Astrocyte (in vitro differentiated cells and primary cell): ENCODE results near the gene OXNAD1. TPM values are rescaled to one million over a fixed set of nuclear protein-coding genes. Genes with fewer than 3 reads are reported as not detected.
A peak's percentile ranks its signal among the peaks of the same experiment; 100 is the strongest.

ENCODE experiments used
- DNase-seq: peaks from one replicate; pipeline ENCODE4 v3.0.0-alpha.2; 2010; ENCODE audit warnings: low read depth
- FAIRE-seq: peaks from 2 replicates; lab custom pipeline; 2011; peaks lifted over from hg19 to GRCh38; lab: Jason Lieb, UNC
- H2AFZ ChIP-seq: 2 replicates; pipeline ENCODE4 v1.6.0; 2012; ENCODE audit warnings: low read depth, low read length, inconsistent platforms
- H3K27ac ChIP-seq: 2 replicates; pipeline ENCODE4 v1.5.1; 2011; ENCODE audit warnings: low read depth, low read length, inconsistent platforms
- H3K27me3 ChIP-seq: 2 replicates; pipeline ENCODE4 v1.6.0; 2011; ENCODE audit warnings: low read length, inconsistent platforms; ENCODE audit not compliant: insufficient read depth
- H3K36me3 ChIP-seq: 2 replicates; pipeline ENCODE4 v1.5.1; 2011; ENCODE audit warnings: low read length, inconsistent platforms; ENCODE audit not compliant: insufficient read depth
- H3K4me1 ChIP-seq: 2 replicates; pipeline ENCODE4 v1.5.1; 2011; ENCODE audit warnings: low read length, inconsistent platforms; ENCODE audit not compliant: insufficient read depth
- H3K4me2 ChIP-seq: 2 replicates; pipeline ENCODE4 v1.6.0; 2012; ENCODE audit warnings: low read length, inconsistent platforms
- H3K4me3 ChIP-seq: 2 replicates; pipeline ENCODE4 v1.5.1; 2011; ENCODE audit warnings: low read depth, mild to moderate bottlenecking, low read length, inconsistent platforms; ENCODE audit not compliant: insufficient read depth
- H3K79me2 ChIP-seq: 2 replicates; pipeline ENCODE4 v1.6.0; 2012; ENCODE audit warnings: mild to moderate bottlenecking, low read length, inconsistent platforms; ENCODE audit not compliant: insufficient read depth
- H3K9ac ChIP-seq: 2 replicates; pipeline ENCODE4 v1.6.0; 2012; ENCODE audit warnings: mild to moderate bottlenecking, low read length, inconsistent platforms
- H3K9me3 ChIP-seq: 2 replicates; pipeline ENCODE4 v1.5.1; 2012; ENCODE audit warnings: low read depth, mild to moderate bottlenecking, low read length, inconsistent platforms; ENCODE audit not compliant: insufficient read depth
- H4K20me1 ChIP-seq: 2 replicates; pipeline ENCODE4 v1.6.0; 2012; ENCODE audit warnings: low read length, inconsistent platforms; ENCODE audit not compliant: insufficient read depth
- H3K27ac Mint-ChIP-seq: one replicate; pipeline ENCODE4 v1.8.0; 2021; ENCODE audit warnings: mild to moderate bottlenecking, mixed read lengths; ENCODE audit not compliant: unreplicated experiment
- H3K27me3 Mint-ChIP-seq: one replicate; pipeline ENCODE4 v1.8.0; 2021; ENCODE audit warnings: low read depth, mixed read lengths; ENCODE audit not compliant: unreplicated experiment
- H3K36me3 Mint-ChIP-seq: one replicate; pipeline ENCODE4 v1.8.0; 2021; ENCODE audit warnings: low read depth, mixed read lengths; ENCODE audit not compliant: unreplicated experiment
- H3K4me1 Mint-ChIP-seq: one replicate; pipeline ENCODE4 v1.8.0; 2021; ENCODE audit warnings: low read depth, mixed read lengths; ENCODE audit not compliant: unreplicated experiment
- H3K4me3 Mint-ChIP-seq: one replicate; pipeline ENCODE4 v1.8.0; 2021; ENCODE audit warnings: mild to moderate bottlenecking, moderate library complexity, mixed read lengths; ENCODE audit not compliant: unreplicated experiment
- H3K9me3 Mint-ChIP-seq: one replicate; pipeline ENCODE4 v1.8.0; 2021; ENCODE audit warnings: mild to moderate bottlenecking, mixed read lengths; ENCODE audit not compliant: unreplicated experiment
- CTCF ChIP-seq: IDR thresholded peaks from 2 replicates; pipeline ENCODE4 v1.5.1; 2011; ENCODE audit warnings: low read depth, mild to moderate bottlenecking, inconsistent platforms, low read length, moderate library complexity; ENCODE audit not compliant: insufficient read depth
- EZH2 ChIP-seq: IDR thresholded peaks from 2 replicates; pipeline ENCODE4 v1.6.1; 2012; ENCODE audit warnings: mild to moderate bottlenecking, low read length, inconsistent platforms; ENCODE audit not compliant: insufficient read depth
- total RNA-seq: library from RNA; stranded (reverse); gene quantifications from 2 replicates; pipeline ENCODE4 v1.2.1, GENCODE V29; 2021

OXNAD1 gene
- total RNA-seq, 1 donor from 2014 or later = 10.5 TPM

- peaks cover 4% of the 10 kb centered on the region for H3K4me1 ChIP-seq
- H4K20me1 ChIP-seq = peaks cover 5% of the 10 kb centered on the region
- H3K4me2 ChIP-seq = no peak overlapping the region
- H2AFZ ChIP-seq = no peak overlapping the region
- TF ChIP-seq EZH2 = no peak
- no peak for TF ChIP-seq CTCF
- peaks cover 22% of the 10 kb centered on the region for H3K4me1 Mint-ChIP-seq
- no peak overlapping the region for H3K4me3 ChIP-seq
- no peaks in the 10 kb centered on the region for H3K79me2 ChIP-seq
- H3K9me3 Mint-ChIP-seq = no peaks in the 10 kb centered on the region
- H3K9me3 ChIP-seq = no peaks in the 10 kb centered on the region
- DNase-seq (peak; percentile 51), FAIRE-seq (no peak)
- H3K27me3 Mint-ChIP-seq = no peaks in the 10 kb centered on the region
- H3K36me3 ChIP-seq = peaks cover 20% of the 10 kb centered on the region
- peaks cover 6% of the 10 kb centered on the region for H3K36me3 Mint-ChIP-seq
- no peak overlapping the region for H3K27ac Mint-ChIP-seq
- no peak overlapping the region for H3K27ac ChIP-seq
- no peaks in the 10 kb centered on the region for H3K27me3 ChIP-seq
- H3K9ac ChIP-seq = no peak overlapping the region
- no peak overlapping the region for H3K4me3 Mint-ChIP-seq
Measured at GRCh38 chr3:16311960-16312451, 47.0 kb downstream of the OXNAD1 start.

GRCh38 chr3:16313886-16314645 lies 49.1 kb downstream of the OXNAD1 start:
- Histone ChIP-seq H3K36me3 (peaks cover 20% of the 10 kb centered on the region), H3K4me3 (no peak overlapping the region), H3K79me2 (no peaks in the 10 kb centered on the region), H3K4me1 (peaks cover 4% of the 10 kb centered on the region), H3K27me3 (no peaks in the 10 kb centered on the region), H4K20me1 (peaks cover 11% of the 10 kb centered on the region), H3K27ac (no peak overlapping the region), H2AFZ (no peak overlapping the region), H3K9ac (no peak overlapping the region), H3K9me3 (no peaks in the 10 kb centered on the region), H3K4me2 (no peak overlapping the region)
- Mint-ChIP-seq H3K4me1 (peaks cover 9% of the 10 kb centered on the region), H3K9me3 (no peaks in the 10 kb centered on the region), H3K27ac (no peak overlapping the region), H3K36me3 (peaks cover 13% of the 10 kb centered on the region), H3K27me3 (no peaks in the 10 kb centered on the region), H3K4me3 (no peak overlapping the region)
- DNase-seq (no peak), FAIRE-seq (no peak)
- no peak for TF ChIP-seq CTCF
- no peak for TF ChIP-seq EZH2

GRCh38 chr3:16315623-16316022 lies 50.6 kb downstream of the OXNAD1 start:
- H3K27ac Mint-ChIP-seq = no peak overlapping the region
- no peaks in the 10 kb centered on the region for H3K4me1 ChIP-seq
- no peaks in the 10 kb centered on the region for H3K9me3 Mint-ChIP-seq
- H3K4me3 Mint-ChIP-seq = no peak overlapping the region
- FAIRE-seq (no peak), DNase-seq (no peak)
- no peak overlapping the region for H3K4me3 ChIP-seq
- no peaks in the 10 kb centered on the region for H3K27me3 ChIP-seq
- peaks cover 20% of the 10 kb centered on the region for H3K36me3 ChIP-seq
- H3K4me2 ChIP-seq = no peak overlapping the region
- H3K27ac ChIP-seq = no peak overlapping the region
- peaks cover 11% of the 10 kb centered on the region for H4K20me1 ChIP-seq
- H3K9ac ChIP-seq = no peak overlapping the region
- no peaks in the 10 kb centered on the region for H3K9me3 ChIP-seq
- no peak overlapping the region for H2AFZ ChIP-seq
- peaks cover 2% of the 10 kb centered on the region for H3K4me1 Mint-ChIP-seq
- H3K27me3 Mint-ChIP-seq = no peaks in the 10 kb centered on the region
- no peak for TF ChIP-seq CTCF
- TF ChIP-seq EZH2 = no peak
- no peaks in the 10 kb centered on the region for H3K79me2 ChIP-seq
- H3K36me3 Mint-ChIP-seq = peaks cover 23% of the 10 kb centered on the region
